Fibroblast of villous mesenchyme (primary cell): ENCODE measurements around the gene MBD1. TPM values are rescaled to one million over a fixed set of nuclear protein-coding genes. Genes with fewer than 3 reads are reported as not detected.
"Not testable (repeated sequence)": the region's sequence is repeated elsewhere in the genome, so short reads cannot be mapped to it uniquely, and the experiment has no call there.

Experiments used
- DNase-seq: peaks from one replicate; pipeline ENCODE4 v3.0.0-alpha.2; 2010; ENCODE audit warnings: low read depth
- H3K4me3 ChIP-seq: 2 replicates; pipeline ENCODE4 v1.5.1; 2011; ENCODE audit warnings: low read depth, mild to moderate bottlenecking, low read length
- small RNA-seq: library from RNA; depleted of rRNA; stranded (forward); fragments of <200 nt; gene quantifications from one replicate; pipeline ENCODE3, GENCODE V24; 2012
- total RNA-seq: library from RNA; depleted of rRNA; stranded (reverse); fragments of >200 nt; gene quantifications from 2 replicates; pipeline ENCODE4 v1.2.3, GENCODE V29; 2012
- TF ChIP-seq, protein P1 (sequence below): IDR thresholded peaks from 2 replicates; pipeline ENCODE4 v1.5.1; 2012; ENCODE audit warnings: low read depth, mild to moderate bottlenecking, low read length; ENCODE audit not compliant: insufficient read depth

MBD1 gene
- total RNA-seq, 1 donor, result 69.5 TPM

GRCh38 chr18:50249576-50249975, 31.7 kb downstream of the MBD1 start:
- no peak overlapping the region for H3K4me3 ChIP-seq
- DNase-seq, result no peak
- TF ChIP-seq, protein P1, sequence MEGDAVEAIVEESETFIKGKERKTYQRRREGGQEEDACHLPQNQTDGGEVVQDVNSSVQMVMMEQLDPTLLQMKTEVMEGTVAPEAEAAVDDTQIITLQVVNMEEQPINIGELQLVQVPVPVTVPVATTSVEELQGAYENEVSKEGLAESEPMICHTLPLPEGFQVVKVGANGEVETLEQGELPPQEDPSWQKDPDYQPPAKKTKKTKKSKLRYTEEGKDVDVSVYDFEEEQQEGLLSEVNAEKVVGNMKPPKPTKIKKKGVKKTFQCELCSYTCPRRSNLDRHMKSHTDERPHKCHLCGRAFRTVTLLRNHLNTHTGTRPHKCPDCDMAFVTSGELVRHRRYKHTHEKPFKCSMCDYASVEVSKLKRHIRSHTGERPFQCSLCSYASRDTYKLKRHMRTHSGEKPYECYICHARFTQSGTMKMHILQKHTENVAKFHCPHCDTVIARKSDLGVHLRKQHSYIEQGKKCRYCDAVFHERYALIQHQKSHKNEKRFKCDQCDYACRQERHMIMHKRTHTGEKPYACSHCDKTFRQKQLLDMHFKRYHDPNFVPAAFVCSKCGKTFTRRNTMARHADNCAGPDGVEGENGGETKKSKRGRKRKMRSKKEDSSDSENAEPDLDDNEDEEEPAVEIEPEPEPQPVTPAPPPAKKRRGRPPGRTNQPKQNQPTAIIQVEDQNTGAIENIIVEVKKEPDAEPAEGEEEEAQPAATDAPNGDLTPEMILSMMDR, result no peak

- TF ChIP-seq, protein P1, result no peak
- no peak for DNase-seq
- H3K4me3 ChIP-seq, result no peak overlapping the region
Observed at GRCh38 chr18:50247561-50247960, 33.8 kb downstream of the MBD1 start.

GRCh38 chr18:50241768-50242167, 39.6 kb downstream of the MBD1 start:
- H3K4me3 ChIP-seq, DNase-seq: not testable (repeated sequence)

GRCh38 chr18:50240080-50240563, 41.2 kb downstream of the MBD1 start:
- TF ChIP-seq, protein P1, result no peak
- DNase-seq, result no peak
- no peak overlapping the region for H3K4me3 ChIP-seq

- DNase-seq, result no peak
- TF ChIP-seq, protein P1, result no peak
- H3K4me3 ChIP-seq, result no peak overlapping the region
Observed at GRCh38 chr18:50232419-50232818, 48.9 kb downstream of the MBD1 start.

DNA sequence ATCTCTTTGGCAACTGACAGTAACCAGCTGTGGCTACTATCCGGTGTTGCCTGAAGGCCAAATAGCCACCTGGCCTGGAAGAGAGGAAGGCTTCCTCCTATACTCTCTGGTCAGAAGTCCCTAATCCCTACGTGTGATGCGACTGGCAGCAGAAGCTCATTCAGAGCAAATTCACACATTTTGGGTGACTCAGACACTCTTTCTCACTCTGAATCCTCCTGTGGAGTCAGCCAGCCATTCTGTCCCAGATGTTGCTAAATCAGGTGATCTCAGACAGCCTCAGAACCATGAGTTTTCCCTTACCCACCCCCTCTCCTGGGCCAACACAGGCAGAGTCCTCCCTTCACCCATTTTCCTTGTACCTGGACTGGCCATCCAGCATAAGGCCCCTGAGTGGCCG, 49.7 kb downstream of the MBD1 start:
- TF ChIP-seq, protein P1, result no peak
- DNase-seq, result no peak
- no peak overlapping the region for H3K4me3 ChIP-seq

DNA sequence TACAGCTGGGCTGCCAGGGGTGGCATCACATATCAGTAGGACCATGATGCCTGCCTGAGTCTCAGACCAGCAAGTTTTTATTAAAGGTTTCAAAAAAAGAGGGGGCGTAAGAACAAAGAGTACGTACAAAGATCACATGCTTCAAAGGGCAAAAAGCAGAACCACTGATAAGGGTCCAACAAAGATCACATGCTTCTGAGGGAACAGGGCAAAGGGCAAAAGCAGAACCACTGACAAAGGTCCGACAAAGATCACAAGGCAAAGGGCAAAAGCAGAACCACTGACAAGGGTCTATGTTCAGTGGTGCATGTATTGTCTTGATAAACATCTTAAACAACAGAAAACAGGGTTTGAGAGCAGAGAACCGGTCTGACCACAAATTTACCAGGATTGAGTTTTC, 61.1 kb downstream of the MBD1 start:
- not testable (repeated sequence) for H3K4me3 ChIP-seq, DNase-seq

Small RNA genes within 50 kb of the gene (small RNA-seq; reads per million reads assigned to genes)
- gene RNA5SP458, result not detected

Other genes starting within 250 kb of the MBD1 start
- under 0.01 TPM in 2 replicates for gene MYO5B, start 86.4 kb downstream of the MBD1 start, total RNA-seq
- under 0.01 and 0.32 TPM in 2 replicates for gene CFAP53, start 15.0 kb downstream of the MBD1 start, total RNA-seq
- gene CXXC1, start 6.2 kb upstream of the MBD1 start, total RNA-seq, result 30.2 and 31.2 TPM in 2 replicates
- gene SKA1, start 93.5 kb upstream of the MBD1 start, total RNA-seq, result 9.0 and 13.4 TPM in 2 replicates